ENCODE data around the gene MEF2D.

GRCh38 chr1:156497078-156497742 is 3.4 kb downstream of the MEF2D start:
- TF ChIP-seq POLR2AphosphoS5 (IDR thresholded peaks at IDR 0.05) (no peak), CTCF (IDR thresholded peaks at IDR 0.05) (no peak)
